ENCODE measurements around the gene CCL24.

DNA sequence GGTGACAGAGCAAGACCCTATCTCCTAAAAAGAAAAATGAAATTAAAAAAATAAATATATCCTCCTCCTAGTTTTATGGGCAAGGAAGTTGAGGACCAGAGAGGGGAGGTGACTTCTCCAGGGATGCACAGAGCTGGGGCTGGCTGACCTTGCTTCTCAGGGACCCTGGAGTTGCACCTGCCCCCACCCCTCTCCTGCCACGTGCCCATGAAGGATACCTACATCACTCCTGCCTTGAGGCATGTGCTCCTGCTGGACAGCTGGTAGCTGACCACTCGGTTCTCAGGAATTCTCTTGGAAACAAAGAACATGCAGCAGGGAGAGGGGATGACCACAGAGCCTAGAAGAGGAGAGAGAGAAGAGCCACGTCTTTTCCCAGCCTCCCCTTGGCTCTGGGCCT, 522 bp downstream of the CCL24 start:
- TF ChIP-seq, protein P1, sequence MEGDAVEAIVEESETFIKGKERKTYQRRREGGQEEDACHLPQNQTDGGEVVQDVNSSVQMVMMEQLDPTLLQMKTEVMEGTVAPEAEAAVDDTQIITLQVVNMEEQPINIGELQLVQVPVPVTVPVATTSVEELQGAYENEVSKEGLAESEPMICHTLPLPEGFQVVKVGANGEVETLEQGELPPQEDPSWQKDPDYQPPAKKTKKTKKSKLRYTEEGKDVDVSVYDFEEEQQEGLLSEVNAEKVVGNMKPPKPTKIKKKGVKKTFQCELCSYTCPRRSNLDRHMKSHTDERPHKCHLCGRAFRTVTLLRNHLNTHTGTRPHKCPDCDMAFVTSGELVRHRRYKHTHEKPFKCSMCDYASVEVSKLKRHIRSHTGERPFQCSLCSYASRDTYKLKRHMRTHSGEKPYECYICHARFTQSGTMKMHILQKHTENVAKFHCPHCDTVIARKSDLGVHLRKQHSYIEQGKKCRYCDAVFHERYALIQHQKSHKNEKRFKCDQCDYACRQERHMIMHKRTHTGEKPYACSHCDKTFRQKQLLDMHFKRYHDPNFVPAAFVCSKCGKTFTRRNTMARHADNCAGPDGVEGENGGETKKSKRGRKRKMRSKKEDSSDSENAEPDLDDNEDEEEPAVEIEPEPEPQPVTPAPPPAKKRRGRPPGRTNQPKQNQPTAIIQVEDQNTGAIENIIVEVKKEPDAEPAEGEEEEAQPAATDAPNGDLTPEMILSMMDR (IDR thresholded peaks at IDR 0.05) = no peak
- no peak for TF ChIP-seq POLR2A (IDR thresholded peaks at IDR 0.05)

Measured in body of pancreas (tissue), 4 donors.